GM19035 (cell line): ENCODE results near the gene RPS18.
A peak's percentile ranks its signal among the peaks of the same experiment; 100 is the strongest.
"Not testable (repeated sequence)": the region's sequence is repeated elsewhere in the genome, so short reads cannot be mapped to it uniquely, and the experiment has no call there.

ENCODE experiments used
- ATAC-seq: cut with Tn5 transposase; IDR thresholded peaks from one replicate; pipeline ENCODE4 v1.9.1; 2021; ENCODE audit not compliant: unreplicated experiment

RPS18 gene

GRCh38 chr6:33271468-33272274 is at the start of gene RPS18, which contains the start of gene VPS52:
Gene RPS18, plus strand, starts transcription at chr6:33272075. Its CDS starts 45 bp downstream, at chr6:33272120.
Gene VPS52, minus strand, starts transcription at chr6:33271876. Its CDS starts 201 bp downstream, at chr6:33271675.
- peak; percentile 86 for ATAC-seq

GRCh38 chr6:33226503-33227120 is 45.3 kb upstream of the RPS18 start:
- not testable (repeated sequence) for ATAC-seq

GRCh38 chr6:33235221-33235634 is 36.6 kb upstream of the RPS18 start:
- ATAC-seq, result no peak

- no peak for ATAC-seq
Measured at GRCh38 chr6:33236328-33236727, 35.5 kb upstream of the RPS18 start.

GRCh38 chr6:33236852-33237251 is 35.0 kb upstream of the RPS18 start:
- ATAC-seq, result no peak

GRCh38 chr6:33237741-33238140 is 34.1 kb upstream of the RPS18 start:
- no peak for ATAC-seq

- no peak for ATAC-seq
Measured at GRCh38 chr6:33241968-33242367, 29.9 kb upstream of the RPS18 start.

- ATAC-seq, result no peak
Measured at GRCh38 chr6:33243476-33243875, 28.4 kb upstream of the RPS18 start.

- ATAC-seq, result no peak
Measured at GRCh38 chr6:33247977-33248642, 23.8 kb upstream of the RPS18 start.

GRCh38 chr6:33248643-33248931 is 23.3 kb upstream of the RPS18 start:
- no peak for ATAC-seq

- peak; percentile 89 for ATAC-seq
Measured at GRCh38 chr6:33248932-33249731, 22.7 kb upstream of the RPS18 start.

GRCh38 chr6:33249732-33250630 is 21.9 kb upstream of the RPS18 start:
- ATAC-seq, result no peak

GRCh38 chr6:33250731-33251130 is 21.1 kb upstream of the RPS18 start:
- ATAC-seq, result no peak

GRCh38 chr6:33251395-33252012 is 20.4 kb upstream of the RPS18 start:
- no peak for ATAC-seq

- ATAC-seq, result no peak
Measured at GRCh38 chr6:33252759-33253158, 19.1 kb upstream of the RPS18 start.

- ATAC-seq, result no peak
Measured at GRCh38 chr6:33254591-33254990, 17.3 kb upstream of the RPS18 start.

GRCh38 chr6:33259032-33259431 is 12.8 kb upstream of the RPS18 start:
- ATAC-seq, result no peak

- not testable (repeated sequence) for ATAC-seq
Measured at GRCh38 chr6:33262490-33262889, 9.4 kb upstream of the RPS18 start.

- no peak for ATAC-seq
Measured at GRCh38 chr6:33264015-33264414, 7.9 kb upstream of the RPS18 start.

GRCh38 chr6:33271117-33271467 is 783 bp upstream of the RPS18 start:
- no peak for ATAC-seq
